Glomerular visceral epithelial cell (primary cell): ENCODE results near the gene PRKAG2.
"Not testable (repeated sequence)": the region's sequence is repeated elsewhere in the genome, so short reads cannot be mapped to it uniquely, and the experiment has no call there.

ENCODE experiments used
- DNase-seq: peaks from one replicate; pipeline ENCODE4 v3.0.0-alpha.2; 2016; ENCODE audit errors: extremely low spot score

Gene PRKAG2

GRCh38 chr7:151748021-151748420 lies 128.9 kb downstream of the PRKAG2 start:
- DNase-seq = not testable (repeated sequence)

GRCh38 chr7:151745706-151746105 lies 131.2 kb downstream of the PRKAG2 start:
- DNase-seq = no peak

GRCh38 chr7:151744656-151745638 lies 132.0 kb downstream of the PRKAG2 start:
- peak; percentile 91 for DNase-seq

- DNase-seq = no peak
Observed at GRCh38 chr7:151744051-151744580, 132.8 kb downstream of the PRKAG2 start.

- no peak for DNase-seq
Observed at GRCh38 chr7:151743481-151743983, 133.4 kb downstream of the PRKAG2 start.

GRCh38 chr7:151742713-151743480 lies 134.0 kb downstream of the PRKAG2 start:
- peak; percentile 20 for DNase-seq

GRCh38 chr7:151741585-151741984 lies 135.3 kb downstream of the PRKAG2 start:
- no peak for DNase-seq

- no peak for DNase-seq
Observed at GRCh38 chr7:151740081-151740851, 136.6 kb downstream of the PRKAG2 start.

GRCh38 chr7:151738925-151739324 lies 138.0 kb downstream of the PRKAG2 start:
- DNase-seq = no peak

GRCh38 chr7:151736403-151736909 lies 140.5 kb downstream of the PRKAG2 start:
- peak; percentile 96 for DNase-seq

- DNase-seq = no peak
Observed at GRCh38 chr7:151735851-151736402, 141.0 kb downstream of the PRKAG2 start.

- DNase-seq = peak; percentile 10
Observed at GRCh38 chr7:151735186-151735850, 141.6 kb downstream of the PRKAG2 start.

- DNase-seq = no peak
Observed at GRCh38 chr7:151732834-151733592, 143.9 kb downstream of the PRKAG2 start.

- no peak for DNase-seq
Observed at GRCh38 chr7:151732292-151732691, 144.6 kb downstream of the PRKAG2 start.

GRCh38 chr7:151731022-151731441 lies 145.9 kb downstream of the PRKAG2 start:
- DNase-seq = no peak

- no peak for DNase-seq
Observed at GRCh38 chr7:151730591-151730990, 146.3 kb downstream of the PRKAG2 start.

- no peak for DNase-seq
Observed at GRCh38 chr7:151729521-151729921, 147.4 kb downstream of the PRKAG2 start.

- no peak for DNase-seq
Observed at GRCh38 chr7:151728746-151729145, 148.2 kb downstream of the PRKAG2 start.

- DNase-seq = no peak
Observed at GRCh38 chr7:151728286-151728660, 148.6 kb downstream of the PRKAG2 start.
